Neural cell (in vitro differentiated cells): ENCODE measurements around the gene SLC35G6.
A peak's percentile ranks its signal among the peaks of the same experiment; 100 is the strongest.

Experiments used
- CTCF ChIP-seq: fragments of 450-650 bp; IDR thresholded peaks from 2 replicates; pipeline ENCODE4 v1.5.1; 2014; ENCODE audit warnings: antibody characterized with exemption, mild to moderate bottlenecking, moderate library complexity; ENCODE audit not compliant: poor library complexity, severe bottlenecking
- EP300 ChIP-seq: fragments of 450-650 bp; conservative IDR thresholded peaks from 2 replicates; pipeline ENCODE4 v1.6.1; 2014; ENCODE audit warnings: antibody characterized with exemption, mild to moderate bottlenecking, moderate library complexity; ENCODE audit not compliant: poor library complexity, severe bottlenecking
- EZH2 ChIP-seq: fragments of 200-600, 300-800 bp; shearing (Covaris generic), sonication (generic); IDR thresholded peaks from 2 replicates; pipeline ENCODE4 v1.6.1; 2014; ENCODE audit warnings: antibody characterized with exemption, low read length, borderline replicate concordance, mild to moderate bottlenecking; ENCODE audit not compliant: insufficient read depth, poor library complexity, severe bottlenecking
- MXI1 ChIP-seq: fragments of 450-650 bp; conservative IDR thresholded peaks from 2 replicates; pipeline ENCODE4 v1.6.1; 2014; ENCODE audit warnings: antibody characterized with exemption, mild to moderate bottlenecking; ENCODE audit not compliant: poor library complexity, severe bottlenecking
- POLR2AphosphoS5 ChIP-seq: IDR thresholded peaks from 2 replicates; pipeline ENCODE4 v1.6.1; 2012
- RAD21 ChIP-seq: fragments of 450-650 bp; conservative IDR thresholded peaks from 2 replicates; pipeline ENCODE4 v1.6.1; 2014; ENCODE audit warnings: antibody characterized with exemption, mild to moderate bottlenecking, moderate library complexity
- REST ChIP-seq: IDR thresholded peaks from 2 replicates; pipeline ENCODE4 v1.6.1; 2012; ENCODE audit warnings: borderline replicate concordance

GRCh38 chr17:7440113-7440833 lies 41.0 kb upstream of the SLC35G6 start:
- TF ChIP-seq REST: peak; percentile 75
- TF ChIP-seq CTCF: no peak
- peak; percentile 86 for TF ChIP-seq POLR2AphosphoS5
- no peak for TF ChIP-seq RAD21
- TF ChIP-seq EP300: peak; percentile 30
- TF ChIP-seq MXI1: no peak
- no peak for TF ChIP-seq EZH2
